PC-9 (cell line): Measurements from ENCODE around the gene IP6K3. TPM values are rescaled to one million over a fixed set of nuclear protein-coding genes. Genes with fewer than 3 reads are reported as not detected.
A peak's percentile ranks its signal among the peaks of the same experiment; 100 is the strongest.

Experiments used
- BruUV-seq: library from RNA; stranded (reverse); fragments of 400-500 nt; replicated peaks from 2 replicates; lab custom pipeline; 2021; lab: Mats Ljungman, UMichigan
- CTCF ChIA-PET: fragments of 300-600 bp; sonication (Branson Sonifier 250); formaldehyde crosslinking; loops from one replicate; lab custom pipeline; 2022; ENCODE audit warnings: antibody characterized with exemption; lab: Charles Lee
- POLR2A ChIA-PET: fragments of 300-600 bp; sonication (Branson Sonifier 250); formaldehyde crosslinking; loops from one replicate; lab custom pipeline; 2022; ENCODE audit warnings: antibody characterized with exemption; ENCODE audit not compliant: unreplicated experiment; lab: Charles Lee
- DNase-seq, 2 experiments: peaks; one replicate each; pipeline versions ENCODE4 v3.0.0 to v3.0.0-alpha.2; 2015 to 2022; ENCODE audit warnings: mixed read lengths in 1 of 2
- H2AFZ ChIP-seq: fragments of 200-600 bp; sonication (generic); 2 replicates; pipeline ENCODE4 v1.8.1; 2017; ENCODE audit warnings: antibody characterized with exemption
- H3F3A ChIP-seq: fragments of 200-600 bp; sonication (generic); 2 replicates; pipeline ENCODE4 v1.8.1; 2017; ENCODE audit warnings: antibody characterized with exemption, mild to moderate bottlenecking, low read depth; ENCODE audit not compliant: insufficient read depth
- H3K27ac ChIP-seq: fragments of 200-600 bp; sonication (generic); 2 replicates; pipeline ENCODE4 v1.6.1; 2016; ENCODE audit warnings: mixed run types
- H3K27me3 ChIP-seq: fragments of 200-600 bp; sonication (generic); 2 replicates; pipeline ENCODE4 v1.6.1; 2016; ENCODE audit warnings: low read depth, mixed run types; ENCODE audit not compliant: insufficient read depth
- H3K36me3 ChIP-seq: fragments of 200-600 bp; sonication (generic); 2 replicates; pipeline ENCODE4 v1.6.1; 2016; ENCODE audit warnings: low read depth, mixed run types
- H3K4me1 ChIP-seq: fragments of 200-600 bp; sonication (generic); replicated peaks from 2 replicates; pipeline ENCODE4 v1.6.1; 2016; ENCODE audit warnings: mixed run types; ENCODE audit not compliant: insufficient read depth
- H3K4me2 ChIP-seq: fragments of 200-600 bp; sonication (generic); 2 replicates; pipeline ENCODE4 v1.6.1; 2017; ENCODE audit warnings: mixed run types
- H3K4me3 ChIP-seq: fragments of 200-600 bp; sonication (generic); 2 replicates; pipeline ENCODE4 v1.6.1; 2016; ENCODE audit warnings: mixed run types
- H3K79me2 ChIP-seq: fragments of 200-600 bp; sonication (generic); 2 replicates; pipeline ENCODE4 v1.6.1; 2017; ENCODE audit warnings: low read depth, mixed run types
- H3K9me2 ChIP-seq: fragments of 200-600 bp; sonication (generic); 2 replicates; pipeline ENCODE4 v1.8.1; 2017; ENCODE audit warnings: mild to moderate bottlenecking; ENCODE audit not compliant: insufficient read depth
- H3K9me3 ChIP-seq: fragments of 200-600 bp; sonication (generic); 2 replicates; pipeline ENCODE4 v1.8.1; 2016; ENCODE audit warnings: low read depth; ENCODE audit not compliant: insufficient read depth
- H4K20me1 ChIP-seq: fragments of 200-600 bp; sonication (generic); 2 replicates; pipeline ENCODE4 v1.8.1; 2017; ENCODE audit not compliant: insufficient read depth
- CTCF ChIP-seq: fragments of 200-600 bp; sonication (generic); conservative IDR thresholded peaks from 2 replicates; pipeline ENCODE4 v1.6.1; 2017; ENCODE audit warnings: mixed run types, antibody characterized with exemption, mild to moderate bottlenecking, moderate library complexity
- EZH2 ChIP-seq: fragments of 200-600 bp; sonication (generic); IDR thresholded peaks from 2 replicates; pipeline ENCODE4 v1.8.0; 2017; ENCODE audit warnings: antibody characterized with exemption, low read depth
- intact Hi-C: fragments of 100-400 bp; cut with micrococcal nuclease; formaldehyde crosslinking; loops from one replicate; pipeline ENCODE4 v1.10.0; 2022; ENCODE audit not compliant: unreplicated experiment
- total RNA-seq: library from RNA; stranded (reverse); gene quantifications from 2 replicates; pipeline ENCODE4 v1.2.3, GENCODE V29; 2021

The IP6K3 gene
- total RNA-seq, 1 experiment from 2014 or later = not detected

GRCh38 chr6:33772082-33772830, 25.6 kb upstream of the IP6K3 start:
- peaks cover 5% of the 10 kb centered on the region; the same call in 1 of the 2 replicates for H4K20me1 ChIP-seq
- no peaks in the 10 kb centered on the region for H3K79me2 ChIP-seq
- intact Hi-C loops = no loop called here
- no peak overlapping the region for H2AFZ ChIP-seq
- H3K4me3 ChIP-seq = no peak overlapping the region
- H3K4me2 ChIP-seq = peak overlapping the region; percentile 61
- no peak for TF ChIP-seq EZH2
- no peak for TF ChIP-seq CTCF
- peaks cover 19% of the 10 kb centered on the region for H3K4me1 ChIP-seq
- H3K27me3 ChIP-seq = no peaks in the 10 kb centered on the region
- CTCF ChIA-PET = interaction anchor here (0.6 to 1.4 kb wide), 4 partner anchors 9 to 384 kb away, joined by 3 to 7 read pairs (median 4); no protein-coding TSS in a partner anchor
- no peak for DNase-seq
- H3F3A ChIP-seq = peaks cover 24% of the 10 kb centered on the region; the same call in 1 of the 2 replicates
- BruUV-seq = no TSS peak
- H3K9me2 ChIP-seq = no peaks in the 10 kb centered on the region
- H3K36me3 ChIP-seq = peaks cover 16% of the 10 kb centered on the region
- POLR2A ChIA-PET = interaction anchor here (0.6 kb wide), 1 partner anchor 396 kb away, joined by 7 read pairs; no protein-coding TSS in a partner anchor
- no peak overlapping the region for H3K27ac ChIP-seq
- H3K9me3 ChIP-seq = no peaks in the 10 kb centered on the region

GRCh38 chr6:33771146-33772081, 24.7 kb upstream of the IP6K3 start:
- H3K27ac ChIP-seq = 0 out of 2 replicates have a peak overlapping the region, but pooled peaks have one; percentile 15
- BruUV-seq = TSS peak; percentile 14

More at GRCh38 chr6:33771146-33772081, 24.7 kb upstream of the IP6K3 start:
- ChIA-PET CTCF (interaction anchor here (0.6 to 1.4 kb wide), 10 partner anchors 10 to 384 kb away, joined by 3 to 16 read pairs (median 4); partner anchors contain the start of gene UQCC2), POLR2A (interaction anchor here (0.9 kb wide), 1 partner anchor 17 kb away, joined by 3 read pairs; the partner anchor contains the start of gene LEMD2)
- Histone ChIP-seq H4K20me1 (peaks cover 5% of the 10 kb centered on the region; the same call in 1 of the 2 replicates), H3K4me1 (peaks cover 19% of the 10 kb centered on the region), H2AFZ (no peak overlapping the region), H3K4me2 (peak overlapping the region; percentile 61), H3K27me3 (no peaks in the 10 kb centered on the region), H3K9me2 (no peaks in the 10 kb centered on the region), H3K4me3 (no peak overlapping the region), H3F3A (peaks cover 24% of the 10 kb centered on the region; the same call in 1 of the 2 replicates), H3K79me2 (no peaks in the 10 kb centered on the region), H3K9me3 (no peaks in the 10 kb centered on the region), H3K36me3 (peaks cover 13% of the 10 kb centered on the region)
- intact Hi-C loops = loop anchor here (1.0 to 2.0 kb wide), 2 partner anchors 256 to 383 kb away; no protein-coding TSS in a partner anchor
- DNase-seq = peak; percentile 76 to 79
- TF ChIP-seq EZH2 (no peak), CTCF (peak; percentile 90)
